GM23338 (cell line): Measurements from ENCODE around the gene MAP3K4. TPM values are rescaled to one million over a fixed set of nuclear protein-coding genes. Genes with fewer than 3 reads are reported as not detected.
A peak's percentile ranks its signal among the peaks of the same experiment; 100 is the strongest.

Source experiments
- ATAC-seq: fragments of 200-7000 bp; cut with Tn5 transposase; 3 replicates; pipeline ENCODE4 v1.9.1; 2020
- DNase-seq: peaks from one replicate; pipeline ENCODE4 v3.0.0-alpha.2; 2015; ENCODE audit warnings: low spot score
- H2AFZ ChIP-seq: fragments of 200-600 bp; sonication (generic); 2 replicates; pipeline ENCODE4 v1.8.0; 2016; ENCODE audit warnings: antibody characterized with exemption, mild to moderate bottlenecking, moderate library complexity
- H3F3A ChIP-seq: fragments of 200-600 bp; sonication (generic); replicated peaks from 2 replicates; pipeline ENCODE4 v1.8.0; 2017; ENCODE audit warnings: antibody characterized with exemption, mixed run types, low read depth
- H3K27ac ChIP-seq: fragments of 200-600 bp; sonication (generic); 2 replicates; pipeline ENCODE4 v1.6.1; 2016; ENCODE audit warnings: low read depth
- H3K27me3 ChIP-seq: fragments of 200-600 bp; sonication (generic); 2 replicates; pipeline ENCODE4 v1.8.0; 2016; ENCODE audit warnings: mild to moderate bottlenecking, mixed run types, moderate library complexity; ENCODE audit not compliant: insufficient read depth
- H3K36me3 ChIP-seq: fragments of 200-600 bp; sonication (generic); 2 replicates; pipeline ENCODE4 v1.8.0; 2016; ENCODE audit warnings: mild to moderate bottlenecking; ENCODE audit not compliant: insufficient read depth
- H3K4me1 ChIP-seq: fragments of 200-600 bp; sonication (generic); 2 replicates; pipeline ENCODE4 v1.8.0; 2016; ENCODE audit warnings: mild to moderate bottlenecking, moderate library complexity; ENCODE audit not compliant: insufficient read depth
- H3K4me2 ChIP-seq: fragments of 200-600 bp; sonication (generic); 2 replicates; pipeline ENCODE4 v1.7.1; 2017; ENCODE audit warnings: mixed run types
- H3K4me3 ChIP-seq: fragments of 200-600 bp; sonication (generic); 2 replicates; pipeline ENCODE4 v1.6.1; 2016; ENCODE audit warnings: mixed run types
- H3K79me2 ChIP-seq: fragments of 200-600 bp; sonication (generic); replicated peaks from 2 replicates; pipeline ENCODE4 v1.8.0; 2017; ENCODE audit warnings: mild to moderate bottlenecking; ENCODE audit not compliant: insufficient read depth
- H3K9me2 ChIP-seq: fragments of 200-600 bp; sonication (generic); 2 replicates; pipeline ENCODE4 v1.8.0; 2017; ENCODE audit not compliant: insufficient read depth
- H4K20me1 ChIP-seq: fragments of 200-600 bp; sonication (generic); replicated peaks from 2 replicates; pipeline ENCODE4 v1.8.0; 2017; ENCODE audit warnings: mild to moderate bottlenecking; ENCODE audit not compliant: insufficient read depth
- H3K27ac Mint-ChIP-seq: 2 replicates; pipeline ENCODE4 v1.8.0; 2020; ENCODE audit warnings: inconsistent platforms, mild to moderate bottlenecking, moderate library complexity, mixed read lengths
- H3K27me3 Mint-ChIP-seq: 3 replicates; pipeline ENCODE4 v1.8.0; 2022; ENCODE audit warnings: low read depth, mild to moderate bottlenecking, moderate library complexity, mixed read lengths, inconsistent platforms; ENCODE audit not compliant: insufficient read depth, poor library complexity
- H3K36me3 Mint-ChIP-seq: 3 replicates; pipeline ENCODE4 v1.8.0; 2021; ENCODE audit warnings: low read depth, mild to moderate bottlenecking, inconsistent platforms, moderate library complexity, mixed read lengths
- H3K4me1 Mint-ChIP-seq: 3 replicates; pipeline ENCODE4 v1.8.0; 2020; ENCODE audit warnings: mild to moderate bottlenecking, inconsistent platforms, mixed read lengths
- H3K4me3 Mint-ChIP-seq: 3 replicates; pipeline ENCODE4 v1.8.0; 2021; ENCODE audit warnings: moderate library complexity, mild to moderate bottlenecking, inconsistent platforms, mixed read lengths
- H3K9me3 Mint-ChIP-seq: 3 replicates; pipeline ENCODE4 v1.8.0; 2020; ENCODE audit warnings: moderate library complexity, mild to moderate bottlenecking, inconsistent platforms, mixed read lengths
- CREB1 ChIP-seq: fragments of 250-450 bp; sonication (Bioruptor Pico); IDR thresholded peaks from 2 replicates; pipeline ENCODE4 v1.5.0; 2020; ENCODE audit warnings: low read depth, mild to moderate bottlenecking, moderate library complexity
- CTCF ChIP-seq, 2 experiments: fragments of 200-600 bp in 1 of 2; sonication (generic) in 1 of 2; conservative IDR thresholded peaks; 2 replicates each; pipeline versions ENCODE4 v1.5.1 to v1.6.1; 2016 to 2017; ENCODE audit warnings: antibody characterized with exemption in 2 of 2, low read depth in 2 of 2, mild to moderate bottlenecking in 2 of 2, moderate library complexity in 1 of 2
- ETS1 ChIP-seq: IDR thresholded peaks from 2 replicates; pipeline ENCODE4 v1.6.1; 2016; ENCODE audit warnings: antibody characterized with exemption
- EZH2phosphoT487 ChIP-seq: fragments of 200-600 bp; sonication (generic); IDR thresholded peaks from one replicate; pipeline ENCODE4 v1.8.1; 2018; ENCODE audit warnings: antibody characterized with exemption; ENCODE audit not compliant: unreplicated experiment
- NANOG ChIP-seq: IDR thresholded peaks from 2 replicates; pipeline ENCODE4 v1.6.1; 2016; ENCODE audit warnings: antibody characterized with exemption, borderline replicate concordance
- REST ChIP-seq: IDR thresholded peaks from one replicate; pipeline ENCODE4 v1.6.1; 2018; ENCODE audit warnings: antibody characterized with exemption; ENCODE audit not compliant: unreplicated experiment
- ZNF331 ChIP-seq: fragments of 250-450 bp; sonication (Bioruptor Pico); IDR thresholded peaks from 2 replicates; pipeline ENCODE4 v1.5.0; 2020; ENCODE audit warnings: low read depth, mild to moderate bottlenecking, moderate library complexity
- ZNF462 ChIP-seq: fragments of 250-450 bp; sonication (Bioruptor Pico); IDR thresholded peaks from 2 replicates; pipeline ENCODE4 v1.5.0; 2020; ENCODE audit warnings: mild to moderate bottlenecking, moderate library complexity
- polyA plus RNA-seq: library from polyadenylated mRNA; unstranded; fragments of >200 nt; fragmentation: Nextera tagmentation; extraction: Ambion mirVana; gene quantifications from 2 replicates; pipeline ENCODE4 v1.2.1, GENCODE V29; 2016
- total RNA-seq: library from RNA; depleted of rRNA; stranded (reverse); fragments of >200 nt; shearing (Covaris generic); gene quantifications from 2 replicates; pipeline ENCODE4 v1.2.3, GENCODE V29; 2014

MAP3K4 gene
- total and polyA plus RNA-seq, 2 experiments from 2014 or later: 44.4 to 48.8 TPM

GRCh38 chr6:161137320-161137719 is 145.8 kb downstream of the MAP3K4 start:
- H3K4me1 ChIP-seq: no peaks in the 10 kb centered on the region
- H3K27ac ChIP-seq: no peak overlapping the region
- Mint-ChIP-seq H3K4me3 (no peak overlapping the region), H3K27me3 (peaks cover 12% of the 10 kb centered on the region), H3K36me3 (peaks cover 52% of the 10 kb centered on the region), H3K4me1 (peaks cover 10% of the 10 kb centered on the region), H3K9me3 (no peaks in the 10 kb centered on the region), H3K27ac (no peak overlapping the region)
- H3F3A ChIP-seq: no peaks in the 10 kb centered on the region
- H3K27me3 ChIP-seq: no peaks in the 10 kb centered on the region
- no peak for ATAC-seq
- TF ChIP-seq CTCF (conservative IDR thresholded peaks at IDR 0.05; ENCODE audit: low read depth in 2 of 2) (0 out of 4 replicates have a peak, but pooled peaks of 1 of the 2 experiments have one; percentile 7), ZNF331 (no peak)
- no peaks in the 10 kb centered on the region for H3K9me2 ChIP-seq
- no peak overlapping the region for H3K4me3 ChIP-seq
- DNase-seq: no peak
- H3K79me2 ChIP-seq: no peaks in the 10 kb centered on the region
- H2AFZ ChIP-seq: no peak overlapping the region
- H3K36me3 ChIP-seq: 0 out of 2 replicates have a peak, but pooled peaks cover 3% of the 10 kb centered on the region
- H4K20me1 ChIP-seq: peaks cover 4% of the 10 kb centered on the region; the same call in 1 of the 2 replicates
- no peak overlapping the region for H3K4me2 ChIP-seq

- Histone ChIP-seq H3K9me2 (no peaks in the 10 kb centered on the region), H3K79me2 (no peaks in the 10 kb centered on the region), H3K27ac (no peak overlapping the region), H3K36me3 (0 out of 2 replicates have a peak, but pooled peaks cover 1% of the 10 kb centered on the region), H3F3A (no peaks in the 10 kb centered on the region), H3K4me3 (no peak overlapping the region), H3K27me3 (no peaks in the 10 kb centered on the region), H3K4me2 (no peak overlapping the region), H3K4me1 (no peaks in the 10 kb centered on the region), H2AFZ (no peak overlapping the region), H4K20me1 (peaks cover 4% of the 10 kb centered on the region; the same call in 1 of the 2 replicates)
- H3K4me3 Mint-ChIP-seq: no peak overlapping the region
- DNase-seq: no peak
- peaks cover 12% of the 10 kb centered on the region for H3K27me3 Mint-ChIP-seq
- H3K27ac Mint-ChIP-seq: no peak overlapping the region
- H3K4me1 Mint-ChIP-seq: peaks cover 10% of the 10 kb centered on the region
- H3K36me3 Mint-ChIP-seq: peaks cover 53% of the 10 kb centered on the region
- no peak for ATAC-seq
- H3K9me3 Mint-ChIP-seq: no peaks in the 10 kb centered on the region
- TF ChIP-seq NANOG (no peak), EZH2phosphoT487 (no peak), CREB1 (CRISPR knock-in tag) (no peak), ZNF462 (CRISPR knock-in tag) (no peak), REST (no peak), ETS1 (no peak)
Observed at GRCh38 chr6:161137839-161138542, 146.4 kb downstream of the MAP3K4 start.
